WTC11 (cell line): ENCODE results near the gene UNC119. TPM values are rescaled to one million over a fixed set of nuclear protein-coding genes. Genes with fewer than 3 reads are reported as not detected.

ENCODE experiments used
- ATAC-seq: fragments of 200-7000 bp; cut with Tn5 transposase; 2 replicates; pipeline ENCODE4 v1.10.0; 2021; ENCODE audit warnings: mild to moderate bottlenecking, moderate library complexity
- CTCF ChIA-PET: fragments of 300-600 bp; sonication (Branson Sonifier 250); formaldehyde crosslinking; loops from one replicate; lab custom pipeline; 2021; ENCODE audit warnings: antibody characterized with exemption; lab: Charles Lee
- POLR2A ChIA-PET: fragments of 350-600 bp; sonication (Branson Sonifier 250); formaldehyde crosslinking; loops from one replicate; lab custom pipeline; 2021; ENCODE audit warnings: antibody characterized with exemption; lab: Charles Lee
- DNase-seq: peaks from one replicate; pipeline ENCODE4 v3.0.0; 2021; ENCODE audit warnings: low spot score
- H3K27ac Mint-ChIP-seq: 2 replicates; pipeline ENCODE4 v1.8.0; 2021; ENCODE audit warnings: mixed read lengths
- H3K27me3 Mint-ChIP-seq: 2 replicates; pipeline ENCODE4 v1.8.0; 2021; ENCODE audit warnings: low read depth, mild to moderate bottlenecking, moderate library complexity, mixed read lengths
- H3K36me3 Mint-ChIP-seq: 2 replicates; pipeline ENCODE4 v1.8.0; 2021; ENCODE audit warnings: mixed read lengths
- H3K4me1 Mint-ChIP-seq: 2 replicates; pipeline ENCODE4 v1.8.0; 2022; ENCODE audit warnings: mixed read lengths
- H3K4me3 Mint-ChIP-seq: 2 replicates; pipeline ENCODE4 v1.8.0; 2021; ENCODE audit warnings: mild to moderate bottlenecking, moderate library complexity, mixed read lengths
- H3K9me3 Mint-ChIP-seq: 2 replicates; pipeline ENCODE4 v1.8.0; 2021; ENCODE audit warnings: mixed read lengths
- CTCF ChIP-seq: fragments of 200-600 bp; IDR thresholded peaks from 2 replicates; pipeline ENCODE4 v1.8.0; 2022; ENCODE audit warnings: antibody characterized with exemption
- E2F5 ChIP-seq: sonication (generic); formaldehyde crosslinking; IDR thresholded peaks from 2 replicates; pipeline ENCODE4 v1.8.1; 2022; ENCODE audit warnings: mild to moderate bottlenecking, moderate library complexity, missing genetic modification reagents
- FOXP1 ChIP-seq: sonication (generic); formaldehyde crosslinking; IDR thresholded peaks from 2 replicates; pipeline ENCODE4 v1.8.0; 2022; ENCODE audit warnings: missing genetic modification reagents, mild to moderate bottlenecking, moderate library complexity, borderline replicate concordance
- FOXP4 ChIP-seq: sonication (generic); formaldehyde crosslinking; IDR thresholded peaks from 2 replicates; pipeline ENCODE4 v1.8.0; 2022; ENCODE audit warnings: mild to moderate bottlenecking, missing genetic modification reagents
- IRF1 ChIP-seq: sonication (generic); formaldehyde crosslinking; IDR thresholded peaks from 2 replicates; pipeline ENCODE4 v1.8.0; 2023; ENCODE audit warnings: missing genetic modification reagents
- JAZF1 ChIP-seq: fragments of 250-450 bp; sonication (Bioruptor Pico); IDR thresholded peaks from 2 replicates; pipeline ENCODE4 v1.9.0; 2021; ENCODE audit warnings: moderate library complexity, mild to moderate bottlenecking, inconsistent platforms
- MYBL2 ChIP-seq: sonication (generic); formaldehyde crosslinking; IDR thresholded peaks from 2 replicates; pipeline ENCODE4 v1.8.1; 2023; ENCODE audit warnings: mild to moderate bottlenecking, moderate library complexity, missing genetic modification reagents
- NR3C1 ChIP-seq: sonication (generic); formaldehyde crosslinking; conservative IDR thresholded peaks from 2 replicates; pipeline ENCODE4 v1.8.1; 2023; ENCODE audit warnings: low read depth, mild to moderate bottlenecking, missing genetic modification reagents
- PREB ChIP-seq: sonication (generic); formaldehyde crosslinking; IDR thresholded peaks from 2 replicates; pipeline ENCODE4 v1.8.1; 2022; ENCODE audit warnings: mild to moderate bottlenecking, missing genetic modification reagents, moderate library complexity, borderline replicate concordance
- RELA ChIP-seq: sonication (generic); formaldehyde crosslinking; IDR thresholded peaks from 2 replicates; pipeline ENCODE4 v1.8.1; 2022; ENCODE audit warnings: missing genetic modification reagents, mild to moderate bottlenecking, borderline replicate concordance
- ZNF219 ChIP-seq: sonication (generic); formaldehyde crosslinking; IDR thresholded peaks from 2 replicates; pipeline ENCODE4 v1.8.0; 2023; ENCODE audit warnings: missing genetic modification reagents, mild to moderate bottlenecking, borderline replicate concordance
- ZNF232 ChIP-seq: sonication (generic); formaldehyde crosslinking; IDR thresholded peaks from 2 replicates; pipeline ENCODE4 v1.8.0; 2022; ENCODE audit warnings: mild to moderate bottlenecking, missing genetic modification reagents
- ZNF416 ChIP-seq: fragments of 250-450 bp; sonication (Bioruptor Pico); IDR thresholded peaks from 2 replicates; pipeline ENCODE4 v1.9.0; 2021; ENCODE audit warnings: mild to moderate bottlenecking, inconsistent platforms
- ZNF423 ChIP-seq: fragments of 250-450 bp; sonication (Bioruptor Pico); IDR thresholded peaks from 2 replicates; pipeline ENCODE4 v2.1.2; 2022; ENCODE audit warnings: mild to moderate bottlenecking, moderate library complexity
- ZNF425 ChIP-seq: fragments of 250-450 bp; sonication (Bioruptor Pico); conservative IDR thresholded peaks from 2 replicates; pipeline ENCODE4 v1.9.0; 2021; ENCODE audit warnings: mild to moderate bottlenecking
- ZNF532 ChIP-seq: fragments of 250-450 bp; sonication (Bioruptor Pico); IDR thresholded peaks from 2 replicates; pipeline ENCODE4 v1.9.0; 2021; ENCODE audit warnings: mild to moderate bottlenecking, borderline replicate concordance
- total RNA-seq: library from RNA; stranded (reverse); gene quantifications from 3 replicates; pipeline ENCODE4 v1.2.3, GENCODE V29; 2021

UNC119 gene
- total RNA-seq, 1 experiment from 2014 or later, result 59.6 TPM

- ChIA-PET POLR2A (no interaction called here), CTCF (no interaction called here)
- TF ChIP-seq RELA (CRISPR knock-in tag) (no peak), MYBL2 (CRISPR knock-in tag) (no peak), ZNF232 (no peak), ZNF219 (CRISPR knock-in tag) (no peak), PREB (CRISPR knock-in tag) (no peak), FOXP1 (CRISPR knock-in tag) (no peak), ZNF532 (no peak), ZNF423 (CRISPR knock-in tag) (no peak), NR3C1 (CRISPR knock-in tag) (no peak), CTCF (no peak)
- Mint-ChIP-seq H3K4me3 (no peak overlapping the region), H3K9me3 (peaks cover 18% of the 10 kb centered on the region), H3K27me3 (peaks cover 7% of the 10 kb centered on the region), H3K27ac (no peak overlapping the region), H3K36me3 (no peaks in the 10 kb centered on the region), H3K4me1 (no peaks in the 10 kb centered on the region)
- ATAC-seq (no peak), DNase-seq (no peak)
Observed at GRCh38 chr17:28514561-28515002, 37.8 kb downstream of the UNC119 start.

- H3K36me3 Mint-ChIP-seq, result no peaks in the 10 kb centered on the region
- ChIA-PET CTCF (interaction anchor here (1.4 kb wide), 1 partner anchor 9 kb away, joined by 3 read pairs; no protein-coding TSS in a partner anchor), POLR2A (no interaction called here)
- H3K4me3 Mint-ChIP-seq, result no peak overlapping the region
- H3K27me3 Mint-ChIP-seq, result peaks cover 8% of the 10 kb centered on the region
- DNase-seq (no peak), ATAC-seq (no peak)
- H3K27ac Mint-ChIP-seq, result no peak overlapping the region
- H3K9me3 Mint-ChIP-seq, result peaks cover 18% of the 10 kb centered on the region
- H3K4me1 Mint-ChIP-seq, result peaks cover 3% of the 10 kb centered on the region; the same call in 1 of the 2 replicates
- TF ChIP-seq FOXP4 (CRISPR knock-in tag) (no peak), E2F5 (CRISPR knock-in tag) (no peak), IRF1 (CRISPR knock-in tag) (no peak), JAZF1 (no peak), ZNF416 (CRISPR knock-in tag) (no peak), ZNF425 (CRISPR knock-in tag) (no peak), PREB (CRISPR knock-in tag) (no peak)
Observed at GRCh38 chr17:28513476-28513875, 38.9 kb downstream of the UNC119 start.
